Right renal cortex interstitium (tissue), 3 donors: Measurements from ENCODE around the gene ESPN. TPM values are rescaled to one million over a fixed set of nuclear protein-coding genes. Genes with fewer than 3 reads are reported as not detected.

ENCODE experiments used
- DNase-seq, 3 donors: peaks; one replicate each; pipeline ENCODE4 v3.0.0-alpha.2; 2013; ENCODE audit warnings: low read depth in 3 of 3, low spot score in 2 of 3
- polyA plus RNA-seq, 3 donors: library from polyadenylated mRNA; unstranded; fragments of 120-200 nt; gene quantifications; one replicate each; pipeline ENCODE4 v1.2.1, GENCODE V29; 2013; ENCODE audit not compliant: insufficient read length in 3 of 3

The ESPN gene
- polyA plus RNA-seq, 3 donors, result 10.4 to 14.4 (median 12.2) TPM

GRCh38 chr1:6401673-6402072 lies 22.9 kb upstream of the ESPN start:
- DNase-seq, result no peak

DNA sequence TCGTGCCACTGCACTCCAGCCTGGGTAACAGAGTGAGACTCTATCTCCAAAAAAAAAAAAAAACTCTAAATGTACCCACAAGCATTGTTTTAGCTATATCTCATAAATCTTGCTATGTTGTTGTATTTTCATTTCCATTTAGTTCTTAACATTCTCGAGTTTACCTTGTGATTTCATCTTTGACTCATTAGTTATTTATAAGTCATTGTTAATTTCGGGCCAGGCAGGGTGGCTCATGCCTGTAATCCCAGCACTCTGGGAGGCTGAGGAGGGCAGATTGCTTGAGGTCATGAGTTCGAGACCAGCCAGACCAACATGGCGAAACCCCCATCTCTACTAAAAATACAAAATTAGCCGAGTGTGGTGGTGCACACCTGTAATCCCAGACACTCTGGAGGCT lies 16.6 kb upstream of the ESPN start:
- DNase-seq, result no peak

DNA sequence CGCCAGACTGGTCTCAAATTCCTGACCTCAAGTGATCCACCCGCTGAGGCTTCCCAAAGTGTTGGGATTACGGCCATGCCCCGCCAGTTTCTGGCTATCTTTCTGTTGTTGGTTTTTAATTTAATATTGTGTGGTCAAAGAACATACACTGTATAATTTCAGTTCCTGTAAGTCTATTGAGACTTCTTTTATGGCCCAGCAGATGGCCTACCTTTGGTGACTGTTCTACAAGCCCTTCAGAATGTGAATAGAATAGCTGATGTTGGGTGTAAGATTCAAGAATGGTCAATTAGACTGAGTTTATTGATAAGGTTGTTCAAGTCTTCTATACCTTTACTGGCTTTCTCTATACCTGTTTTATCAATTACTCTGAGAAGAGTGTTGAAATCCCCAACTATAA lies 15.5 kb upstream of the ESPN start:
- DNase-seq, result no peak

DNA sequence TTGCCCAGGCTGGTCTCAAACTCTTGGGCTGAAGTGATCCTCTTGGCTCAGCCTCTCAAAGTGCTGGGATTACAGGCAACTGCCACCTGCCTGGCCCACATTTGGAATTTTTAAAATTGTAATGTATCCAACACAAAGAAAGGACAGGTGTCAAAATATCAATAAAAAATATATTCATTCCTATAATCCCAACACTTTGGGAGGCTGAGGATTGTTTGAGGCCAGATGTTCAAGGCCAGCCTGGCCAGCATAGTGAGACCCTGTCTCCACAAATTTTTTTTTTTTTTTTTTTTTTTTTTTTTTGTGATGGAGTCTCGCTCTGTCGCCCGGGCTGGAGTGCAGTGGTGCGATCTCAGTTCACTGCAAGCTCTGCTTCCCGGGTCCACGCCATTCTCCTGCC lies 14.8 kb upstream of the ESPN start:
- DNase-seq, result no peak

- no peak for DNase-seq
These were observed 14.2 kb upstream of the ESPN start for GRCh38 chr1:6410248-6410893.

DNA sequence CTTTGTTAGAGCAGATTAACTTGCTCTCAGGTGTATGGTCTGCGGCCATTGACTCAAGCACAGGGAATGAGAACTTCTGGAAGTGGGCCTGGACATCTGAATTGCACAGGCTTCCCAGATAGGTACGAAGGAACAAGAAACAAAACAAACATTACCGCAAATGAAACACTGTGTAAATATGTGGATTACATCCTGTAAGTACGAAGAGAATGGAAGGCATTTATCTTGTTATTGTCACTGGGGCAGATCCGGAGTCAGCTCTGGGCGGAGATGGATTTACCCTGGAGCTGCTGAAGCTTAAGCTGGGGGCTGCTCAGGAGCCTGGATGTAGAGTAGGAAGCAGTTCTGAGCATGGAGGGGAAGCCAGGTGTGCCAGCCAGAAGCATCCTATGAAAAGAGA lies 11.7 kb upstream of the ESPN start:
- DNase-seq, result no peak

GRCh38 chr1:6414443-6414844 lies 10.1 kb upstream of the ESPN start:
- DNase-seq, result no peak

- DNase-seq, result no peak
These were observed 9.5 kb upstream of the ESPN start for GRCh38 chr1:6414881-6415626.

DNA sequence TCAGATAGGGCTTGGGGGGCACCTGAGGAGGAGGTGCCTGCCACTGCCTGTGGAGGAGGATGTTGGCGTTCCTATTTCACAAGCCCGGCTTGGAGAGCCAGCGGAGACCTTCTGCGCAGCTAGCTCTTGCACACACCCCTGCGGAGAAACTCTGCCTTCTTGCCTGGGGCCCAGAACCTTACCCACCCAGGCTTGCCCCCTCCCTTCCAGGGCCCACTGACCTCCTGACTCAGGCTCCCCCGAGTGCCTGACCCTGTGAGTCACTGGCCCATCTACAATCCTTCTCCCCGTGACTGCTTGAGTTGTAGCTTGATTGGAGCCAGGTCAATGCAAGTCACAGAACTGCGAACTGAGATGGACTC lies 8.3 kb upstream of the ESPN start:
- no peak for DNase-seq

- no peak for DNase-seq
These were observed 7.7 kb upstream of the ESPN start for GRCh38 chr1:6416906-6417305.

- no peak for DNase-seq
These were observed 6.5 kb upstream of the ESPN start for GRCh38 chr1:6417961-6418667.

- no peak for DNase-seq
These were observed 5.7 kb upstream of the ESPN start for GRCh38 chr1:6418668-6419396.

DNA sequence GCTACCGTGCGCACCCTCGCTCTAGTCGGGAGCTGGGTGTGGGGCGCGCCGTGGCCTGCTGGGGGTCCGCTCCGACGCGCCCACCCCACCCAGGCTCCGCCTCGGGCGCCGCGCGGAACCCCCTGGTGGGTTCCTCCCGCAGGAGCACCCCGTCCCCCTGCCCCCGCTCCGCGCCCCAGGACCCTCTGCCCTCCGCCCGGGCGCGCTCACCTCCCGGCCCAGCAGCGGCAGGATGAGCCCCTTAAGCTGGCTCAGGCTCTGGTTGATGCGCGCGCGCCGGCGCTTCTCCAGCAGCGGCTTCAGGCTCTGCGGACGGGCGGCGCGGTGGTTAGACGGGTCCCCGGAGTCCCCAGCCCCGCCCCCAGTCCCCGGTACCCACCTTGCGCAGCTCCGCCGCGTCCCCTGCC lies 5.2 kb upstream of the ESPN start:
- no peak for DNase-seq

- no peak for DNase-seq
These were observed 4.6 kb upstream of the ESPN start, which contains the start of gene HES2 for GRCh38 chr1:6419804-6420453. Gene HES2, minus strand, starts transcription at chr1:6419919. Its CDS starts 99 bp downstream, at chr1:6419820.

DNA sequence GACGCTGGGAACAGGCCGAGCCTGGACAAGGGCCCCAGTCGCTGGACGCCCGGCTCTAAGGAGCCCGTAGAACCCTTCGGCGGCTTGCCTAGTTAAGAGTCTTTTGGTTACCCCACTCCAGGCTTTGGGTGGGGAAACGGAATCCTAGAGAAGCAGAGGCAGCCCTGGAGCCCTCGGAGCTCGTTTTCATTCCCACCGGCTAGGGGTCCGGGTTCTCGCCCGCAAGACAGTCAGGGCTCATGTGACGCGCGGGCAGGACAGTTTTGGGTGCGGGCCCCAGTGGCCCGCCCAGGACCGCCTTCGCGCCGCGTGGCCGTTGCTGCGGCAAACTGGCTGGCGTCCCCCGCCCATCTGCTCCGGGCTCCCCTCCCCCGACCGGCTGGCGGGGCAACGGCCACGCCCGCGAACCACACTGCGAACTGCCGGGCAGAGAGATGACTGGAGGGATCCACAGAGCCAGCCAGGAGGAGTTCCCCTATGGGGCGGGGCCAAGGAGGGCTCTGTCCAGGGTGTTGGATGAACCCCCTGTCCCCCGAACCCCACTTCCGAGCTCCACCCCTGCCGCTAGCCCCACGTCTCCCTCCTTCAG lies 4.0 kb upstream of the ESPN start:
- DNase-seq, result no peak

GRCh38 chr1:6421266-6421665 lies 3.3 kb upstream of the ESPN start:
- DNase-seq, result no peak

DNA sequence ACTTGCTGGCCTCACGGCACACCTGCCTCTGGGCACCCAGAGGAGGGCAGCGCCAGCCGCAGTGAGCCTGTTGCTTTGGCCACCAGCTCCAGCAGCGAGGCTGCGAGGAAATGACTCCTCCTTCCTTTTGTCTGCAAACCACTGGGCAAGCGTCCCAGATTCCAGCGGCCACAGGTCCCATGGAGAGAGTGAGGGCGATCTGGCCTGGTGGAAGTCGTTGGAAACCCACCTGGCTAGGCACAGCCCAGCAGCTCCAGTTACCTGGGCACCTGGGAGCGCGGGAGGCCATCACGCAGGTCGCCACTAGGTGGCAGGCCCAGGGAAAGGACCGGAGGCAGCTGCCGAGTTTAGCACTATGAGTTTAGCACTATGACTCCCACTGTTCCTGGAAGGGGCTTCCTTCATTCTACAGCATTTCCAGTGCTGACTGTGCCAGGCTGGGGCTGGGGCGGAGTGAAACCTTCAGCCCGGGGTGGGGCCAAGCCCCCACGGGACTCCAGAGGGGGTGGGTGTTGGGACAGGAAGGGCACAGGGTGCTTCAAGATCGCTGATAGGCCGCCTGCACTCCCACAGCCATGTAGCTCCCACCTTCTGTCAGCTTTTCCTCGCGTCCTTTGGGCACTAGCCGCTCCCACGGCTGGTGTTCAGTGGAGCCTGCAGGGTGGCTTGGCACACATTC lies 1.1 kb upstream of the ESPN start:
- DNase-seq, result no peak

DNA sequence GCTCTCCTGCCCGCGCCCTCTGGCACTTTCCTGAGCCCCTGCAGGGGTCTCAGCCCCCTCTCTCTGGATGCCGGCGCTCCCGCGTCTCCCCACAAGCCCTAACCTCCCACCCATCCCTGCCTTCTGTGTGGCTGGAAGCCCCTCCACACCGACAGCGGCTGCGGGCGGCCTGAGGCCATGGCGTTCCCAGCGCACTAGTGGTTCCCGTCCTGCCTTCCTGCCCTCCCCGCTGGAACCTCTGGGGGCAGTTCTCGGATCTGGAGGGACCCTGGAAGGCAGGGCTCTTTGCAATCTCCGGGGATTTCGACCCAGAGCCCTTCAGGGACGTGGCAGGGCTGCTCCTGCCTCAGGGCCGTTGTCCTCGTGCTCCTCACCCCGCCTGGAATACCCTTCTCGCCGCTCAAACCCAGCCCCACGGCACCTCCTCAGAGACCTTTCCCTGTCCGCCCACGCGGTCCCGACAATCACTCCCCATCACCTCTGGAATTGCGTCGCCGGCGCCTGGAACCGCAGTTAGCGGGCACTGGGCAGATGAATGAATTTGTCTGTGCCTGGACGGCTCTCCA lies 493 bp upstream of the ESPN start:
- no peak for DNase-seq

GRCh38 chr1:6425658-6426057 lies 1.1 kb downstream of the ESPN start:
- DNase-seq, result no peak
